NCI-H2081 treated with DMSO at 0.1 percent for 48 hours (cell line): ENCODE data around the gene ZNF560.

Experiments used
- DNase-seq: peaks from one replicate; lab custom pipeline; 2025; lab: John Stamatoyannopoulos, UW

The ZNF560 gene

DNA sequence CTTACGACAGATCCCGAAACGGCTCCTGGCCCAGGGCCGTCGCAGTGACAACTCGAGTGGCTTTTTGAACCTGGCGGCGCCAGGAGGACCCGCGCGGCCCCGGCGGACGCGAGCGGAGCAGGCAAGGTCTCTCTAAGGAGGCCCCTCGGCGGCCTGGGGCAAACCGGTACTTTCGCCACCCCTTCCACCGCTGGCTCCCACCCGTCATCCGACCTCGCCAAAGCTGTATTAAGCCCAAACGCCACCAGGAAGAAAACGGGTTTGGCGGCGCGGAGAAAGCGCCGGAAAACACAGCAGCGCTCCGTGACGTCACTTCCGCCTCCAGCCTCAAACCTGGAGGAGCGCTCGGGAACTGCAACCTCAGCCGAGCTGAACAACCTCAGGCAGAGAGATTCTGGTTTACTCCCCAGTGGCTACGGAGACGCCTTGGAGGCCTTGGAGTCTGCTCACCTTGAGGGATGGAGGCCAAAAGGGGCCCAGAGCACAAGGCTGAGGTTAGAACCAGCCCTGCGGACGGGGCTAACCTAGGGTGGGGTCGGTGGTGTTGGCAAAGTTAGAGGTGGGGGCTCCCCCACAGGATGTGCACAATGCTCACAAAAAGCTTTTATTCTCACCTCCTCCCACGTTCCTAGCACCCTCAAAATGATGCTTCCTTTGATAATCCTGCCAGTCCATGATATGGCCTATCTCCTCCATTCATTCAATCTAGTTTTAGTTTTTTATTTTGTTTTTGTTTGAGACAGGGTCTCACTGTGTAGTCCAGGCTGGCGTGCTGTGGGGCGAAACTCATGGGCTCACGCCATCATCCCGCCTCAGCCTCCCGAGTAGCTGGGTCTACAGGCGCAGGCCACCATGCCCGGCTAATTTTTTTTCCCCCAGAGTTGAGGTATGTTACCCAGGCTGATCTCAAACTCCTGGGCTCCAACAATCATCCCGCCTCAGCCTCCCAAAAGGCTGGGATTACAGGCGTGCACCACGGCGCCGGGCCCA is 62.8 kb downstream of the ZNF560 start, which contains the start of gene ZNF266:
Gene ZNF266 (minus strand): TSS at position 295 of the 990 bp plus-strand sequence. CDS start 15,484 bp downstream, outside the sequence.
- peak; percentile 39 for DNase-seq

DNA sequence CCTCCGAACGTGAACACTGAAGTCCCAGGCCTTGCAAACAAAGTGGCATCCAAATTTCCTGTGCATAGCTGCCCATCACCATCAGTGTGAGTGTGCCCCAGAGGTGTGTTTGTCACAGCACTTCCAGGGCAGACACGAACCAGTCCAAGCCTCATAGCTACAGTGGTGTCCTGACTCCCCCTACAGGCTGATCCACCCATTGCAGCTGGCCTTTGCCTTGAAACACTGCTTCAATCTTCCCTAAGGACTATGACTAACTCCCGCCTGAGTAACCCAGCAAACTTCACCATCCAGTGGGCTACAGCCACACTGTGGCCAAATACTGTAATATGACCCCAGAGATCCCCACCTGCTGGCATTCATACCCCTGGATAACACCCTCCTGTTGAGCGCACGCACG is 66.9 kb downstream of the ZNF560 start:
- no peak for DNase-seq

DNA sequence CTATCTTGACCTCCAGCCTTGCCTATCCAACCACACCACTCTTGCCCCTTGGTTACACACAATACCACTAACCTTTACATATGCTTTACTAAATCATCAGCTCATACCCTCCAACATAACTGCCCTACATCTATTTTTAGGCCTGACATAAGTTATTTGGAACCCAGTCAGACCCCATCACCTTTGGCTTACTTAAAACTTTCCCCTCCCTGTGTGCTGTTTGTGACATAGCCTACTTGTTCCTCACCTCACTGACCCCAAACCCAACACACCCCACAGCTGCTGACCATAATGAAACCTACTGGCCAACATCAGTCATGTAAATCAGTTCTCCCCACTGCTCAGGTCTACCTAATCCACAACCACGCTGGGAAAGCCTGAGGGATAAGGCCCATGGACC is 68.0 kb downstream of the ZNF560 start:
- no peak for DNase-seq

DNA sequence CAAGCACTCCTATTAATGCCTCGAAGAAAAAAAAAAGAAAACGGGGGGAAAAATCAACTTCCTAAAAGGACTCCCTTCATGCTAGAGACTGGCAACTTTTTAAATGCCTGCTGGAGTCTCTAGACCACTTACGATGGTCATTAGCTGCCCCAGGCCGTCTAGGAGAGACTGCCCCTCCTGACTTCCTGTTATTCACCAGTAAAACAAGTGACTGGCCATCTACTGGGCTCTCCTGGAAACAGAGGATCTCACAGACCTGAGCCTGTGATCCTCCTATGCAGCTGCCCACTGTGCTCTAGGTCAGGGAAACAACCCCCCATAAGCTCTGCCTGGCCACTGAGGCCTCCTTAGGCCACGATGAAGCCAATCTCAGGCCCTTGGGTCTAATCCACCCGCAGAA is 70.5 kb downstream of the ZNF560 start:
- DNase-seq: no peak
